ENCODE results near the gene CFAP52. TPM values are rescaled to one million over a fixed set of nuclear protein-coding genes. Genes with fewer than 3 reads are reported as not detected.
"Not testable (repeated sequence)": the region's sequence is repeated elsewhere in the genome, so short reads cannot be mapped to it uniquely, and the experiment has no call there.

Gene CFAP52
- total RNA-seq, 1 experiment from 2014 or later: not detected

- no peaks in the 10 kb centered on the region for H3K9me3 ChIP-seq
- no peaks in the 10 kb centered on the region; the same call in 1 of the 2 replicates for H3K27me3 ChIP-seq
- DNase-seq: no peak
Measured at GRCh38 chr17:9615486-9615885, 39.0 kb downstream of the CFAP52 start.

GRCh38 chr17:9622961-9623360, 46.5 kb downstream of the CFAP52 start:
- no peaks in the 10 kb centered on the region for H3K36me3 ChIP-seq
- H3K9me3 ChIP-seq: peaks cover 4% of the 10 kb centered on the region
- no peak for DNase-seq
- H3K27me3 ChIP-seq: no peaks in the 10 kb centered on the region
- no peak overlapping the region for H3K4me3 ChIP-seq

More at GRCh38 chr17:9615486-9615885, 39.0 kb downstream of the CFAP52 start:
- no peaks in the 10 kb centered on the region for H3K36me3 ChIP-seq
- no peak overlapping the region for H3K4me3 ChIP-seq

- no peak for DNase-seq
- no peaks in the 10 kb centered on the region; the same call in none of the 2 replicates for H3K9me3 ChIP-seq
- H3K36me3 ChIP-seq: no peaks in the 10 kb centered on the region
- H3K4me3 ChIP-seq: no peak overlapping the region
- H3K27me3 ChIP-seq: no peaks in the 10 kb centered on the region; the same call in 1 of the 2 replicates
Measured at GRCh38 chr17:9628509-9628908, 52.1 kb downstream of the CFAP52 start.

- H3K27me3 ChIP-seq: no peaks in the 10 kb centered on the region; the same call in 1 of the 2 replicates
- DNase-seq: no peak
- H3K9me3 ChIP-seq: no peaks in the 10 kb centered on the region
- H3K36me3 ChIP-seq: no peaks in the 10 kb centered on the region
- no peak overlapping the region for H3K4me3 ChIP-seq
Measured at GRCh38 chr17:9632741-9633140, 56.3 kb downstream of the CFAP52 start.

- no peak for DNase-seq
- Histone ChIP-seq H3K4me3 (no peak overlapping the region), H3K27me3 (no peaks in the 10 kb centered on the region), H3K9me3 (no peaks in the 10 kb centered on the region), H3K36me3 (no peaks in the 10 kb centered on the region)
Measured at GRCh38 chr17:9635340-9635739, 58.9 kb downstream of the CFAP52 start.

- no peaks in the 10 kb centered on the region for H3K36me3 ChIP-seq
- no peaks in the 10 kb centered on the region for H3K27me3 ChIP-seq
- DNase-seq: no peak
- H3K4me3 ChIP-seq: no peak overlapping the region
- H3K9me3 ChIP-seq: no peaks in the 10 kb centered on the region
Measured at GRCh38 chr17:9636501-9636900, 60.1 kb downstream of the CFAP52 start.

GRCh38 chr17:9640388-9640787, 63.9 kb downstream of the CFAP52 start:
- H3K4me3 ChIP-seq, DNase-seq, H3K9me3 ChIP-seq, H3K27me3 ChIP-seq, H3K36me3 ChIP-seq: not testable (repeated sequence)

GRCh38 chr17:9643611-9644010, 67.2 kb downstream of the CFAP52 start:
- no peak for DNase-seq
- H3K4me3 ChIP-seq: no peak overlapping the region
- no peaks in the 10 kb centered on the region for H3K36me3 ChIP-seq
- H3K27me3 ChIP-seq: peaks cover 2% of the 10 kb centered on the region; the same call in 1 of the 2 replicates
- no peaks in the 10 kb centered on the region for H3K9me3 ChIP-seq

- H3K27me3 ChIP-seq: peaks cover 2% of the 10 kb centered on the region; the same call in 1 of the 2 replicates
- peak; percentile 55 for DNase-seq
- H3K9me3 ChIP-seq: no peaks in the 10 kb centered on the region
- H3K4me3 ChIP-seq: peak within 1 kb of the TSS; percentile 50
- no peaks in the 10 kb centered on the region for H3K36me3 ChIP-seq
Measured at GRCh38 chr17:9644910-9645751, 68.7 kb downstream of the CFAP52 start, which contains the start of gene USP43. USP43 (plus strand) TSS chr17:9645517; CDS start chr17:9645633, 116 bp downstream.

GRCh38 chr17:9645851-9646545, 69.6 kb downstream of the CFAP52 start:
- H3K4me3 ChIP-seq: peak overlapping the region; percentile 50
- peak; percentile 43 for DNase-seq
- peaks cover 2% of the 10 kb centered on the region; the same call in 1 of the 2 replicates for H3K27me3 ChIP-seq
- no peaks in the 10 kb centered on the region for H3K9me3 ChIP-seq
- no peaks in the 10 kb centered on the region for H3K36me3 ChIP-seq

- Histone ChIP-seq H3K27me3 (peaks cover 2% of the 10 kb centered on the region; the same call in 1 of the 2 replicates), H3K9me3 (no peaks in the 10 kb centered on the region), H3K4me3 (peak overlapping the region; percentile 50; the same call in 1 of the 2 replicates), H3K36me3 (no peaks in the 10 kb centered on the region)
- DNase-seq: no peak
Measured at GRCh38 chr17:9646546-9646885, 70.1 kb downstream of the CFAP52 start.

GRCh38 chr17:9647014-9647413, 70.6 kb downstream of the CFAP52 start:
- Histone ChIP-seq H3K4me3 (no peak overlapping the region), H3K9me3 (no peaks in the 10 kb centered on the region), H3K36me3 (no peaks in the 10 kb centered on the region), H3K27me3 (peaks cover 2% of the 10 kb centered on the region; the same call in 1 of the 2 replicates)
- DNase-seq: no peak

- no peaks in the 10 kb centered on the region; the same call in 1 of the 2 replicates for H3K27me3 ChIP-seq
- H3K4me3 ChIP-seq: no peak overlapping the region
- no peaks in the 10 kb centered on the region for H3K36me3 ChIP-seq
- DNase-seq: no peak
- H3K9me3 ChIP-seq: no peaks in the 10 kb centered on the region
Measured at GRCh38 chr17:9648521-9649110, 72.2 kb downstream of the CFAP52 start.

GRCh38 chr17:9658593-9659211, 82.3 kb downstream of the CFAP52 start:
- Histone ChIP-seq H3K36me3 (no peaks in the 10 kb centered on the region), H3K4me3 (no peak overlapping the region), H3K9me3 (peaks cover 7% of the 10 kb centered on the region), H3K27me3 (no peaks in the 10 kb centered on the region)
- peak; percentile 44 for DNase-seq

- Histone ChIP-seq H3K27me3 (no peaks in the 10 kb centered on the region), H3K9me3 (peaks cover 10% of the 10 kb centered on the region), H3K4me3 (no peak overlapping the region), H3K36me3 (no peaks in the 10 kb centered on the region)
- no peak for DNase-seq
Measured at GRCh38 chr17:9661027-9661426, 84.6 kb downstream of the CFAP52 start.

GRCh38 chr17:9663511-9663910, 87.1 kb downstream of the CFAP52 start:
- not testable (repeated sequence) for H3K36me3 ChIP-seq, H3K9me3 ChIP-seq, DNase-seq, H3K4me3 ChIP-seq, H3K27me3 ChIP-seq

All from MG63 (cell line).